OCI-LY7 (cell line): Measurements from ENCODE around the gene ACAN. TPM values are rescaled to one million over a fixed set of nuclear protein-coding genes. Genes with fewer than 3 reads are reported as not detected.

Experiments used
- BruUV-seq: library from RNA; stranded (reverse); fragments of 400-500 nt; replicated peaks from 2 replicates; lab custom pipeline; 2021; lab: Mats Ljungman, UMichigan
- CTCF ChIA-PET: fragments of 300-600 bp; sonication (Branson Sonifier 250); formaldehyde crosslinking; loops from one replicate; lab custom pipeline; 2022; ENCODE audit warnings: antibody characterized with exemption; ENCODE audit not compliant: unreplicated experiment; lab: Charles Lee
- POLR2A ChIA-PET: fragments of 300-600 bp; sonication (Branson Sonifier 250); formaldehyde crosslinking; loops from one replicate; lab custom pipeline; 2022; ENCODE audit warnings: antibody characterized with exemption; lab: Charles Lee
- DNase-seq: peaks from one replicate; pipeline ENCODE4 v3.0.0-alpha.2; 2015; ENCODE audit warnings: low spot score
- H2AFZ ChIP-seq: fragments of 200-600 bp; sonication (generic), shearing (Covaris generic); 2 replicates; pipeline ENCODE4 v1.6.1; 2014; ENCODE audit warnings: mild to moderate bottlenecking, antibody characterized with exemption, low read length, moderate library complexity
- H3K27ac ChIP-seq: fragments of 200-600 bp; sonication (generic); 2 replicates; pipeline ENCODE4 v1.5.1; 2014; ENCODE audit warnings: mixed run types, low read depth, mild to moderate bottlenecking, moderate library complexity, low read length, inconsistent platforms; ENCODE audit not compliant: poor library complexity, severe bottlenecking
- H3K36me3 ChIP-seq: fragments of 200-600 bp; sonication (generic); 2 replicates; pipeline ENCODE4 v1.6.1; 2014; ENCODE audit warnings: mild to moderate bottlenecking, antibody characterized with exemption, low read length, moderate library complexity, mixed read lengths; ENCODE audit not compliant: insufficient read depth
- H3K4me1 ChIP-seq: fragments of 200-600 bp; sonication (generic); 2 replicates; pipeline ENCODE4 v1.5.1; 2014; ENCODE audit warnings: mild to moderate bottlenecking, low read length; ENCODE audit not compliant: insufficient read depth, poor library complexity, severe bottlenecking
- H3K4me2 ChIP-seq: fragments of 200-600 bp; sonication (generic); 2 replicates; pipeline ENCODE4 v1.6.1; 2014; ENCODE audit warnings: mild to moderate bottlenecking, low read length
- H3K4me3 ChIP-seq: fragments of 200-600 bp; sonication (generic); 2 replicates; pipeline ENCODE4 v1.5.1; 2014; ENCODE audit warnings: mild to moderate bottlenecking, low read depth, low read length; ENCODE audit not compliant: poor library complexity, severe bottlenecking
- H3K79me2 ChIP-seq: fragments of 200-600 bp; sonication (generic); 2 replicates; pipeline ENCODE4 v1.6.1; 2016; ENCODE audit warnings: low read depth, mild to moderate bottlenecking, low read length, moderate library complexity, mixed read lengths; ENCODE audit not compliant: insufficient read depth
- H3K9me2 ChIP-seq: fragments of 200-600 bp; sonication (generic); 2 replicates; pipeline ENCODE4 v1.6.1; 2016; ENCODE audit warnings: mild to moderate bottlenecking, low read length, mixed read lengths; ENCODE audit not compliant: insufficient read depth
- H3K9me3 ChIP-seq: fragments of 200-600 bp; sonication (generic); 2 replicates; pipeline ENCODE4 v1.6.1; 2014; ENCODE audit warnings: mild to moderate bottlenecking, mixed run types, low read length, mixed read lengths
- H4K20me1 ChIP-seq: fragments of 200-600 bp; sonication (generic); 2 replicates; pipeline ENCODE4 v1.6.1; 2014; ENCODE audit warnings: mild to moderate bottlenecking, antibody characterized with exemption, low read length, moderate library complexity, mixed read lengths; ENCODE audit not compliant: insufficient read depth
- CTCF ChIP-seq: fragments of 200-600 bp; sonication (generic); conservative IDR thresholded peaks from 2 replicates; pipeline ENCODE4 v1.5.1; 2014; ENCODE audit warnings: mild to moderate bottlenecking, antibody characterized with exemption, low read length, moderate library complexity, mixed read lengths
- EZH2phosphoT487 ChIP-seq: fragments of 200-600 bp; sonication (generic); IDR thresholded peaks from 2 replicates; pipeline ENCODE4 v1.6.1; 2018; ENCODE audit warnings: low read depth, borderline replicate concordance, mild to moderate bottlenecking, mixed run types, antibody characterized with exemption, low read length, moderate library complexity, mixed read lengths
- intact Hi-C: fragments of 100-400 bp; cut with micrococcal nuclease; formaldehyde crosslinking; loops from one replicate; pipeline ENCODE4 v1.10.0; 2022; ENCODE audit not compliant: unreplicated experiment
- total RNA-seq, 2 experiments: library from RNA; depleted of rRNA in 1 of 2; stranded (reverse); fragments of >200 nt in 1 of 2; shearing (Covaris generic) in 1 of 2; gene quantifications; 2 replicates each; pipeline ENCODE4 v1.2.3, GENCODE V29; 2014 to 2022

ACAN gene
- total RNA-seq, 2 experiments from 2014 or later, result not detected

- no peak for TF ChIP-seq CTCF
- no peak for TF ChIP-seq EZH2phosphoT487
- CTCF ChIA-PET, result no interaction called here
These were observed 15.2 kb upstream of the ACAN start for GRCh38 chr15:88788036-88788435.

GRCh38 chr15:88788816-88789215 lies 14.4 kb upstream of the ACAN start:
- Histone ChIP-seq H3K9me2 (no peaks in the 10 kb centered on the region), H3K9me3 (no peaks in the 10 kb centered on the region), H4K20me1 (no peaks in the 10 kb centered on the region), H3K27ac (no peak overlapping the region), H3K4me3 (no peak overlapping the region), H3K4me1 (no peaks in the 10 kb centered on the region), H2AFZ (no peak overlapping the region), H3K4me2 (no peak overlapping the region), H3K79me2 (no peaks in the 10 kb centered on the region), H3K36me3 (no peaks in the 10 kb centered on the region)
- ChIA-PET POLR2A (no interaction called here), CTCF (no interaction called here)
- no peak for DNase-seq
- TF ChIP-seq EZH2phosphoT487, result no peak
- TF ChIP-seq CTCF, result no peak
- BruUV-seq, result no TSS peak
- intact Hi-C loops, result no loop called here

More at GRCh38 chr15:88788036-88788435, 15.2 kb upstream of the ACAN start:
- no peak overlapping the region for H3K27ac ChIP-seq
- no TSS peak for BruUV-seq
- H3K79me2 ChIP-seq, result no peaks in the 10 kb centered on the region
- H3K36me3 ChIP-seq, result no peaks in the 10 kb centered on the region
- H4K20me1 ChIP-seq, result no peaks in the 10 kb centered on the region
- H3K9me2 ChIP-seq, result no peaks in the 10 kb centered on the region
- intact Hi-C loops, result no loop called here
- no peaks in the 10 kb centered on the region for H3K4me1 ChIP-seq
- H3K4me2 ChIP-seq, result no peak overlapping the region
- DNase-seq, result no peak
- no peak overlapping the region for H3K4me3 ChIP-seq
- no peak overlapping the region for H2AFZ ChIP-seq
- no peaks in the 10 kb centered on the region for H3K9me3 ChIP-seq
- POLR2A ChIA-PET, result no interaction called here

- no peak overlapping the region for H3K4me3 ChIP-seq
- no peak overlapping the region for H2AFZ ChIP-seq
- no peaks in the 10 kb centered on the region for H3K4me1 ChIP-seq
- BruUV-seq, result no TSS peak
- H3K4me2 ChIP-seq, result no peak overlapping the region
- no peaks in the 10 kb centered on the region for H3K36me3 ChIP-seq
- ChIA-PET POLR2A (no interaction called here), CTCF (no interaction called here)
- H3K9me2 ChIP-seq, result no peaks in the 10 kb centered on the region
- H3K79me2 ChIP-seq, result no peaks in the 10 kb centered on the region
- H4K20me1 ChIP-seq, result no peaks in the 10 kb centered on the region
- no peak for DNase-seq
- intact Hi-C loops, result no loop called here
- H3K9me3 ChIP-seq, result no peaks in the 10 kb centered on the region
- no peak for TF ChIP-seq CTCF
- no peak for TF ChIP-seq EZH2phosphoT487
- no peak overlapping the region for H3K27ac ChIP-seq
These were observed 12.8 kb upstream of the ACAN start for GRCh38 chr15:88790486-88790885.
